DND-41 (cell line): ENCODE measurements around the gene MYEOV.

Experiments
- ATAC-seq: fragments of 200-7000 bp; cut with Tn5 transposase; 3 replicates; pipeline ENCODE4 v1.9.1; 2021; ENCODE audit warnings: low read depth; ENCODE audit not compliant: insufficient read depth
- DNase-seq: peaks from one replicate; pipeline ENCODE4 v3.0.0-alpha.2; 2020
- H2AFZ ChIP-seq: 2 replicates; pipeline ENCODE4 v1.6.0; 2012; ENCODE audit warnings: low read depth, low read length
- H3K27ac ChIP-seq: 2 replicates; pipeline ENCODE4 v1.5.1; 2012; ENCODE audit warnings: low read length, inconsistent platforms
- H3K27me3 ChIP-seq: fragments of 200-600 bp; sonication (generic); 2 replicates; pipeline ENCODE4 v1.6.0; 2012; ENCODE audit warnings: low read length, mild to moderate bottlenecking, inconsistent platforms; ENCODE audit not compliant: insufficient read depth, poor library complexity
- H3K36me3 ChIP-seq: 2 replicates; pipeline ENCODE4 v1.5.1; 2012; ENCODE audit warnings: low read length, inconsistent platforms; ENCODE audit not compliant: insufficient read depth
- H3K4me1 ChIP-seq: 2 replicates; pipeline ENCODE4 v1.5.1; 2012; ENCODE audit warnings: mild to moderate bottlenecking, low read length; ENCODE audit not compliant: insufficient read depth
- H3K4me2 ChIP-seq: 2 replicates; pipeline ENCODE4 v1.6.0; 2012; ENCODE audit warnings: mild to moderate bottlenecking, moderate library complexity, low read length, inconsistent platforms; ENCODE audit not compliant: insufficient read depth
- H3K4me3 ChIP-seq, 2 experiments: fragments of 200-600 bp in 1 of 2; shearing (Covaris generic) in 1 of 2; 2 replicates each; pipeline ENCODE4 v1.5.1; 2012 to 2016; ENCODE audit warnings: inconsistent platforms in 2 of 2, low read length in 2 of 2, mild to moderate bottlenecking in 2 of 2, low read depth in 1 of 2, moderate library complexity in 1 of 2
- H3K79me2 ChIP-seq: 2 replicates; pipeline ENCODE4 v1.6.0; 2012; ENCODE audit warnings: low read length, inconsistent platforms; ENCODE audit not compliant: insufficient read depth
- H3K9ac ChIP-seq: 2 replicates; pipeline ENCODE4 v1.6.0; 2012; ENCODE audit warnings: low read depth, mild to moderate bottlenecking, inconsistent platforms, low read length, moderate library complexity
- H3K9me3 ChIP-seq: 2 replicates; pipeline ENCODE4 v1.5.1; 2012; ENCODE audit warnings: low read length, moderate library complexity, mild to moderate bottlenecking, inconsistent platforms; ENCODE audit not compliant: insufficient read depth, severe bottlenecking
- H4K20me1 ChIP-seq: 2 replicates; pipeline ENCODE4 v1.6.0; 2012; ENCODE audit warnings: low read length; ENCODE audit not compliant: insufficient read depth
- EZH2 ChIP-seq: IDR thresholded peaks from 3 replicates; pipeline ENCODE4 v1.6.1; 2012; ENCODE audit warnings: borderline replicate concordance, low read depth, mild to moderate bottlenecking, moderate library complexity, low read length, inconsistent platforms; ENCODE audit not compliant: severe bottlenecking
- TF ChIP-seq, protein P1 (sequence below): IDR thresholded peaks from 2 replicates; pipeline ENCODE4 v1.5.1; 2012; ENCODE audit warnings: borderline replicate concordance, low read length, moderate library complexity, mild to moderate bottlenecking; ENCODE audit not compliant: poor library complexity, severe bottlenecking; ENCODE audit errors: extremely low read depth

Gene MYEOV

DNA sequence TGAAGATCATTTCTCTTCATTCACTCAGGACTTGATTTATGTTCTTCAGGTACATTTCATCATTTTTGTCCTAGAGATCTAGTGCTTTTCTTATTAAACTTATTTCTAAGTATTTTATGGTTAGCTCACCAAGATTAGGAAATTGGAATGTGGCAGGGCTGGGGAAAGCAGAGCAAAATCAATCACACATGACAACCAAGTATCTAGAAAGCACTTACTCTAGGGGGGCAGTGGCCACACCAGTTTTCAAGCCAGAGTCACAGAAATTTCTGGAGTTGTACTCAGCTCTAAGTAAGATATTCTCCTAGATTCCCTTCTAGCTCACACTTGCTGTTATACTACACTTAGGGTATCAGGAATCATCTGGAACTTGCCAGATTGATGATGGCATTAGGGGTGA, 33.3 kb upstream of the MYEOV start:
- Histone ChIP-seq H3K79me2 (no peaks in the 10 kb centered on the region), H3K36me3 (no peaks in the 10 kb centered on the region), H3K9me3 (no peaks in the 10 kb centered on the region), H2AFZ (no peak overlapping the region), H4K20me1 (0 out of 2 replicates have a peak, but pooled peaks cover 2% of the 10 kb centered on the region), H3K4me1 (no peaks in the 10 kb centered on the region), H3K4me2 (no peak overlapping the region), H3K27me3 (peaks cover 3% of the 10 kb centered on the region), H3K9ac (no peak overlapping the region), H3K4me3 (no peak overlapping the region), H3K27ac (no peak overlapping the region)
- DNase-seq (no peak), ATAC-seq (no peak)
- TF ChIP-seq, protein P1, sequence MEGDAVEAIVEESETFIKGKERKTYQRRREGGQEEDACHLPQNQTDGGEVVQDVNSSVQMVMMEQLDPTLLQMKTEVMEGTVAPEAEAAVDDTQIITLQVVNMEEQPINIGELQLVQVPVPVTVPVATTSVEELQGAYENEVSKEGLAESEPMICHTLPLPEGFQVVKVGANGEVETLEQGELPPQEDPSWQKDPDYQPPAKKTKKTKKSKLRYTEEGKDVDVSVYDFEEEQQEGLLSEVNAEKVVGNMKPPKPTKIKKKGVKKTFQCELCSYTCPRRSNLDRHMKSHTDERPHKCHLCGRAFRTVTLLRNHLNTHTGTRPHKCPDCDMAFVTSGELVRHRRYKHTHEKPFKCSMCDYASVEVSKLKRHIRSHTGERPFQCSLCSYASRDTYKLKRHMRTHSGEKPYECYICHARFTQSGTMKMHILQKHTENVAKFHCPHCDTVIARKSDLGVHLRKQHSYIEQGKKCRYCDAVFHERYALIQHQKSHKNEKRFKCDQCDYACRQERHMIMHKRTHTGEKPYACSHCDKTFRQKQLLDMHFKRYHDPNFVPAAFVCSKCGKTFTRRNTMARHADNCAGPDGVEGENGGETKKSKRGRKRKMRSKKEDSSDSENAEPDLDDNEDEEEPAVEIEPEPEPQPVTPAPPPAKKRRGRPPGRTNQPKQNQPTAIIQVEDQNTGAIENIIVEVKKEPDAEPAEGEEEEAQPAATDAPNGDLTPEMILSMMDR: no peak
- no peak for TF ChIP-seq EZH2

DNA sequence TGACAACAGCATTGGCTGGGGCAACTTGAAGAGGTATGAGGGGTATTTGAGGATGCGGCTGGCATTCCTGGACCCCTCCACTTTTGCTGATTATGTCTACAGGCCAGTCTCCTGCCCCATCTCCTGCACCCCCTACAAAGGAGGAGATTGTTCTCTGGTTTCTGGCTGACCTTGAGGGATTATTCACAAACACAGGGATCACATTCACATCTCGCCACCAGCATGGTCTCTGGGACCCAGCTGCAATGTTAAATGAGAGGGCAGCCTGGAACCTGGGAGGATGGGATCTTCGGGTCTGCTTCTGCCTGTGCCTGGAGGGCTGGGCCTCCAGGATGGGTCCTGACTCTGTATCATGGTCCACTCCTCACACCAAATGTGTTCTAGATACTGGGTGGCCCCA, 32.8 kb upstream of the MYEOV start:
- no peaks in the 10 kb centered on the region for H3K4me1 ChIP-seq
- no peak overlapping the region for H3K27ac ChIP-seq
- ATAC-seq: no peak
- H3K4me3 ChIP-seq: no peak overlapping the region
- no peak overlapping the region for H3K4me2 ChIP-seq
- H3K9me3 ChIP-seq: no peaks in the 10 kb centered on the region
- 0 out of 2 replicates have a peak, but pooled peaks cover 2% of the 10 kb centered on the region for H4K20me1 ChIP-seq
- no peak for TF ChIP-seq EZH2
- TF ChIP-seq, protein P1: no peak
- no peaks in the 10 kb centered on the region for H3K79me2 ChIP-seq
- no peak overlapping the region for H2AFZ ChIP-seq
- no peaks in the 10 kb centered on the region for H3K36me3 ChIP-seq
- no peak overlapping the region for H3K9ac ChIP-seq
- DNase-seq: no peak
- peaks cover 3% of the 10 kb centered on the region for H3K27me3 ChIP-seq

DNA sequence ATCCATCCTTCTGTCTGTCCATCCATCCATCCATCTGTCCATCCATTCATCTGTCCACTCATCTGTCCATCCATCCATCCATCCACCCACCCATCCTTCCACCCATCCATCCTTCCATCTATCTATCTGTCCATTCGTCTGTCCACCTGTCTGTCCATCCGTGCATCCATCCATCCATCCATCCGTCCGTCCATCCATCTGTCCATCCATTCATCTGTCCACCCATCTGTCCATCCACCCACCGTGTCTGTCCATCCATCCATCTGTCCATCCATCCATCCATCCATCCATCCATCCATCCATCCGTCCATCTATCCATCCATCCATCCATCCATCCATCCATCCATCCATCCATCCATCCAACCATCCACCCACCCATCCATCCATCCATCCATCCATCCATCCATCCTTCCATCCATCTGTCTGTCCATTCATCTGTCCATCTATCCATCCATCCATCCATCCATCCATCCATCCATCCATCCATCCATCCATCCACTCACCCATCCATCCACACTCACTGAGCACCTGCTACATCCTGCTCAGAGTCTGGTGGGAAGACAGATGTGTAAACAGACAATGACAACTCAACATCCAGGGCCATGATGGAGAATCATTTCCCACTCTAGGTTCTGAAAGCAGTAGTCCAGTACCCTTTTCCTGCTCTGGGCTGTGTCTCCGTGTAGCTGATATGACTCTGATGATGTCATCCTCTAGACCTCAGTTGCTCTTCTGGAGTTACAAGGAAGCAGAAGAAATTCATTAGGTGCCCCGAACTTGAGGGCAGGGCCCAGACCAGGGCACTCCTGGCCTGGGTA, 30.8 kb upstream of the MYEOV start:
- H3K4me1 ChIP-seq: no peaks in the 10 kb centered on the region
- H3K4me2 ChIP-seq: no peak overlapping the region
- no peak overlapping the region for H3K27ac ChIP-seq
- no peak overlapping the region for H2AFZ ChIP-seq
- no peak overlapping the region for H3K4me3 ChIP-seq
- no peak overlapping the region for H3K9ac ChIP-seq
- peaks cover 3% of the 10 kb centered on the region for H3K27me3 ChIP-seq
- H4K20me1 ChIP-seq: peaks cover 4% of the 10 kb centered on the region; the same call in 1 of the 2 replicates
- DNase-seq (no peak), ATAC-seq (no peak)
- H3K9me3 ChIP-seq: no peaks in the 10 kb centered on the region
- H3K36me3 ChIP-seq: no peaks in the 10 kb centered on the region
- no peak for TF ChIP-seq EZH2
- TF ChIP-seq, protein P1: no peak
- no peaks in the 10 kb centered on the region for H3K79me2 ChIP-seq
